Measurements from ENCODE around the gene FCGR3A. TPM values are rescaled to one million over a fixed set of nuclear protein-coding genes. Genes with fewer than 3 reads are reported as not detected.

The FCGR3A gene
- total and polyA plus RNA-seq, 2 of the 8 experiments (the other 6 are each of a cell fraction or from before 2014, with no cell fraction given), result not detected

DNA sequence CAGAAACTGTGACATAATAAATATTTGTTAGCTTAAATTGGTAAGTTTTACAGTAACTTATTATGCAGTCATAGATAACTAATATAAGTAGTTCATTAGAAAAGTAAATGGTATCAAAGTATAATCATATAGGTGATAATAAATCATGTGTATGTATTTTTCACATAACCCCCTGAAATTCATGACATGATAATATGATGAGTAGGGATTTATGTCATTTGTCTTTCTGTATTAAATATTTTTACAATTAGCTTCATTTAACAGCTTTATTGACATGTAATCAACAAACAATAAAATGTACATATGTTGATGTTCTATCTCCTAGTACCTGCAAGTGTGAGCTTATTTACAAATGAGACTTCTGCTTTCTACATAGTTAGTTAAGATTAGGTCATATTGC, 54.1 kb downstream of the FCGR3A start:
- no peak overlapping the region for H2AFZ ChIP-seq (ENCODE audit: low read length)
- no peaks in the 10 kb centered on the region for H4K20me1 ChIP-seq (replicated peaks in 1 of 2; ENCODE audit: control insufficient read depth in 1 of 2, insufficient read depth in 2 of 2, low read length in 2 of 2)
- H3K14ac ChIP-seq (ENCODE audit: insufficient read length), result no peak overlapping the region
- no peak overlapping the region for H4K91ac ChIP-seq (replicated peaks; ENCODE audit: insufficient read length, low read length)
- DNase-seq (ENCODE audit: low read depth in 1 of 2, low spot score in 2 of 2) (no peak), FAIRE-seq (no peak)
- no peak overlapping the region for H3K4me3 ChIP-seq (ENCODE audit: extremely low read depth in 1 of 4, insufficient read depth in 2 of 4, low read depth in 3 of 4, low read length in 4 of 4)
- no peak overlapping the region for H3K18ac ChIP-seq (ENCODE audit: extremely low read depth, low read length)
- H2BK15ac ChIP-seq (ENCODE audit: low read length), result no peak overlapping the region
- no peaks in the 10 kb centered on the region for H3K79me1 ChIP-seq (ENCODE audit: low read depth, low read length)
- no peak overlapping the region for H3K27ac ChIP-seq (ENCODE audit: low read depth, low read length)
- H4K8ac ChIP-seq (ENCODE audit: extremely low read depth, insufficient read depth, low read length), result no peak overlapping the region
- no peak overlapping the region for H3K4ac ChIP-seq (replicated peaks; ENCODE audit: insufficient read length, low read depth, low read length)
- H3K36me3 ChIP-seq (ENCODE audit: control insufficient read depth in 2 of 4, insufficient read depth in 4 of 4, low read length in 3 of 4), result no peaks in the 10 kb centered on the region
- H3K79me2 ChIP-seq (ENCODE audit: control insufficient read depth in 1 of 2, insufficient read depth in 2 of 2, low read length in 2 of 2), result no peaks in the 10 kb centered on the region
- H2AK5ac ChIP-seq (ENCODE audit: low read depth, low read length), result no peak overlapping the region
- H3K9me3 ChIP-seq (ENCODE audit: insufficient read depth in 2 of 2, low read depth in 1 of 2, low read length in 1 of 2), result no peaks in the 10 kb centered on the region
- no peak overlapping the region for H3K9ac ChIP-seq (replicated peaks in 1 of 4; ENCODE audit: extremely low read depth in 1 of 4, low read depth in 3 of 4, low read length in 3 of 4)
- no peaks in the 10 kb centered on the region for H3K27me3 ChIP-seq (replicated peaks in 1 of 4; ENCODE audit: control insufficient read depth in 3 of 4, extremely low read depth in 1 of 4, insufficient read depth in 3 of 4, low read length in 3 of 4)
- CTCF ChIA-PET (ENCODE audit: partially characterized antibody), result interaction anchor here (1.6 to 1.7 kb wide), 2 partner anchors 9 to 243 kb away, joined by 4 to 5 read pairs; partner anchors contain the start of gene FCGR2A
- H3K4me1 ChIP-seq (replicated peaks in 1 of 4; ENCODE audit: control insufficient read depth in 3 of 4, insufficient read depth in 4 of 4, low read length in 3 of 4), result no peaks in the 10 kb centered on the region
- H3K56ac ChIP-seq (replicated peaks; ENCODE audit: insufficient read length, low read depth, low read length), result no peak overlapping the region
- H4K5ac ChIP-seq (ENCODE audit: insufficient read length, low read depth, low read length), result no peak overlapping the region
- no peak overlapping the region for H3K4me2 ChIP-seq (ENCODE audit: insufficient read depth in 1 of 2, low read depth in 2 of 2, low read length in 2 of 2)
- no peak overlapping the region for H2BK5ac ChIP-seq (ENCODE audit: low read depth, low read length)
- H2BK12ac ChIP-seq (ENCODE audit: low read depth, low read length), result no peak overlapping the region
- no peak overlapping the region for H3K23ac ChIP-seq (ENCODE audit: insufficient read length)
- POLR2A ChIA-PET (ENCODE audit: partially characterized antibody), result no interaction called here
- no peak overlapping the region for H2BK20ac ChIP-seq (ENCODE audit: low read length)
- H2BK120ac ChIP-seq (replicated peaks; ENCODE audit: low read depth, low read length), result no peak overlapping the region
- no peaks in the 10 kb centered on the region; the same call in 1 of the 2 replicates for H3K23me2 ChIP-seq (ENCODE audit: low read depth, low read length)
- no peak for TF ChIP-seq ASH2L (IDR thresholded peaks at IDR 0.05; ENCODE audit: low read length)
- no peak for TF ChIP-seq POLR2A (IDR thresholded peaks at IDR 0.05; ENCODE audit: control extremely low read depth in 1 of 2, low read depth in 2 of 2, low read length in 2 of 2)

Data from H1 (cell line).